Endothelial cell of umbilical vein (primary cell): ENCODE measurements around the gene MED16. TPM values are rescaled to one million over a fixed set of nuclear protein-coding genes. Genes with fewer than 3 reads are reported as not detected.
A peak's percentile ranks its signal among the peaks of the same experiment; 100 is the strongest.
"Not testable (repeated sequence)": the region's sequence is repeated elsewhere in the genome, so short reads cannot be mapped to it uniquely, and the experiment has no call there.

Experiments
- BruUV-seq: library from RNA; stranded (reverse); fragments of 400-500 nt; replicated peaks from 2 replicates; lab custom pipeline; 2021; lab: Mats Ljungman, UMichigan
- CTCF ChIA-PET: fragments of 300-600, 350-600 bp; sonication (Branson Sonifier 250); formaldehyde crosslinking; loops from one replicate; lab custom pipeline; 2021; ENCODE audit warnings: antibody characterized with exemption, inconsistent platforms; lab: Charles Lee
- POLR2A ChIA-PET: fragments of 300-600, 350-600 bp; sonication (Branson Sonifier 250); formaldehyde crosslinking; loops from one replicate; lab custom pipeline; 2021; ENCODE audit warnings: antibody characterized with exemption, inconsistent platforms; lab: Charles Lee
- DNase-seq: peaks from one replicate; pipeline ENCODE4 v3.0.0-alpha.2; 2011; ENCODE audit warnings: low read depth, low spot score
- FAIRE-seq: peaks from 2 replicates; lab custom pipeline; 2011; peaks lifted over from hg19 to GRCh38; lab: Jason Lieb, UNC
- H2AFZ ChIP-seq: 2 replicates; pipeline ENCODE4 v1.6.0; 2012; ENCODE audit warnings: low read depth, low read length, control low read depth, inconsistent platforms
- H3K27ac ChIP-seq: 2 replicates; pipeline ENCODE4 v1.5.1; 2011; ENCODE audit warnings: low read depth, mild to moderate bottlenecking, control low read depth, low read length, moderate library complexity; ENCODE audit not compliant: insufficient read depth
- H3K27me3 ChIP-seq, 2 experiments: 2 replicates each; pipeline versions ENCODE4 v1.6.0 to v1.6.1; 2011; ENCODE audit warnings: low read length in 2 of 2, mixed read lengths in 1 of 2; ENCODE audit not compliant: control insufficient read depth in 2 of 2, insufficient read depth in 2 of 2
- H3K36me3 ChIP-seq, 2 experiments: 2 replicates in 1 of 2; 3 replicates in 1 of 2; pipeline ENCODE4 v1.5.1; 2011; ENCODE audit warnings: low read length in 2 of 2, mild to moderate bottlenecking in 1 of 2, moderate library complexity in 1 of 2; ENCODE audit not compliant: control insufficient read depth in 2 of 2, insufficient read depth in 2 of 2; ENCODE audit errors: extremely low read depth in 1 of 2
- H3K4me1 ChIP-seq: 3 replicates; pipeline ENCODE4 v1.5.1; 2011; ENCODE audit warnings: mild to moderate bottlenecking, low read length; ENCODE audit not compliant: control insufficient read depth, insufficient read depth; ENCODE audit errors: extremely low read depth
- H3K4me2 ChIP-seq: 2 replicates; pipeline ENCODE4 v1.6.1; 2011; ENCODE audit warnings: low read length, control low read depth, mixed read lengths; ENCODE audit not compliant: insufficient read depth
- H3K4me3 ChIP-seq, 3 experiments: fragments of 200-600 bp in 1 of 3; sonication (generic), shearing (Covaris generic) in 1 of 3; replicated peaks in 1 of 3; 2 replicates each; pipeline ENCODE4 v1.5.1; 2011 to 2016; ENCODE audit warnings: control low read depth in 3 of 3, low read length in 3 of 3, mild to moderate bottlenecking in 2 of 3, inconsistent platforms in 1 of 3, low read depth in 1 of 3, moderate library complexity in 1 of 3; ENCODE audit not compliant: insufficient read depth in 1 of 3
- H3K79me2 ChIP-seq: 2 replicates; pipeline ENCODE4 v1.6.0; 2012; ENCODE audit warnings: low read length, inconsistent platforms; ENCODE audit not compliant: control insufficient read depth, insufficient read depth
- H3K9ac ChIP-seq: replicated peaks from 2 replicates; pipeline ENCODE3; 2011; ENCODE audit warnings: low read length, control low read depth; ENCODE audit not compliant: insufficient read depth; ENCODE audit errors: extremely low read depth
- H3K9me1 ChIP-seq: replicated peaks from 3 replicates; pipeline ENCODE4 v1.6.0; 2011; ENCODE audit warnings: mild to moderate bottlenecking, low read length; ENCODE audit not compliant: control insufficient read depth, insufficient read depth; ENCODE audit errors: extremely low read depth
- H3K9me3 ChIP-seq: replicated peaks from 2 replicates; pipeline ENCODE4 v1.5.1; 2012; ENCODE audit warnings: low read length, inconsistent platforms; ENCODE audit not compliant: control insufficient read depth, insufficient read depth
- H4K20me1 ChIP-seq: replicated peaks from 2 replicates; pipeline ENCODE3; 2011; ENCODE audit warnings: mild to moderate bottlenecking, low read length; ENCODE audit not compliant: control insufficient read depth, insufficient read depth; ENCODE audit errors: extremely low read depth
- JUN ChIP-seq: IDR thresholded peaks from 2 replicates; pipeline ENCODE4 v1.6.1; 2011; ENCODE audit warnings: borderline replicate concordance, low read depth; ENCODE audit not compliant: insufficient read length, insufficient read depth
- dilution Hi-C: fragments of 300-500 bp; cut with MboI; formaldehyde crosslinking; loops from one replicate; pipeline ENCODE4 v1.15.0; 2019; ENCODE audit warnings: low sequenced_read_pairs; ENCODE audit not compliant: extremely low pct_ligation_motif_present
- intact Hi-C: fragments of 100-400 bp; cut with micrococcal nuclease; formaldehyde crosslinking; loops from one replicate; pipeline ENCODE4 v1.10.0; 2022
- polyA plus RNA-seq, 4 experiments: library from polyadenylated mRNA; depleted of rRNA in 3 of 4; stranded (reverse) in 3 of 4; unstranded in 1 of 4; fragments of >200 nt; gene quantifications; 2 replicates each; pipeline versions ENCODE4 v1.2.1 to v1.2.3, GENCODE V29; 2011 to 2012; ENCODE audit warnings: missing spikeins in 1 of 4
- total RNA-seq: library from RNA; stranded (reverse); gene quantifications from 2 replicates; pipeline ENCODE4 v1.2.3, GENCODE V29; 2021
- TF ChIP-seq, protein P1 (sequence below): IDR thresholded peaks from 2 replicates; pipeline ENCODE4 v1.6.1; 2011; ENCODE audit not compliant: insufficient read depth, insufficient read length

Gene MED16
- total and polyA plus RNA-seq, 2 donors (not counting 3 experiments of a cell fraction or from before 2014, with no cell fraction given), result 63.1 to 66.5 TPM

- Histone ChIP-seq H3K79me2 (no peaks in the 10 kb centered on the region), H3K4me1 (no peaks in the 10 kb centered on the region), H3K9ac (no peak overlapping the region), H2AFZ (peak overlapping the region; percentile 55), H3K9me1 (no peaks in the 10 kb centered on the region), H3K4me3 (no peak overlapping the region), H3K27me3 (no peaks in the 10 kb centered on the region), H3K4me2 (no peak overlapping the region), H3K27ac (no peak overlapping the region), H3K36me3 (no peaks in the 10 kb centered on the region), H4K20me1 (no peaks in the 10 kb centered on the region), H3K9me3 (no peaks in the 10 kb centered on the region)
- POLR2A ChIA-PET, result no interaction called here
- DNase-seq (no peak), FAIRE-seq (no peak)
- TF ChIP-seq JUN, result no peak
- TF ChIP-seq, protein P1, sequence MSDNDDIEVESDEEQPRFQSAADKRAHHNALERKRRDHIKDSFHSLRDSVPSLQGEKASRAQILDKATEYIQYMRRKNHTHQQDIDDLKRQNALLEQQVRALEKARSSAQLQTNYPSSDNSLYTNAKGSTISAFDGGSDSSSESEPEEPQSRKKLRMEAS, result no peak
- CTCF ChIA-PET, result interaction anchor here (1.1 kb wide), 1 partner anchor 81 kb away, joined by 10 read pairs; no protein-coding TSS in a partner anchor
- dilution Hi-C loops (no loop called here), intact Hi-C loops (no loop called here)
- BruUV-seq, result no TSS peak
These were observed 42.6 kb downstream of the MED16 start for GRCh38 chr19:850221-850978.

DNA sequence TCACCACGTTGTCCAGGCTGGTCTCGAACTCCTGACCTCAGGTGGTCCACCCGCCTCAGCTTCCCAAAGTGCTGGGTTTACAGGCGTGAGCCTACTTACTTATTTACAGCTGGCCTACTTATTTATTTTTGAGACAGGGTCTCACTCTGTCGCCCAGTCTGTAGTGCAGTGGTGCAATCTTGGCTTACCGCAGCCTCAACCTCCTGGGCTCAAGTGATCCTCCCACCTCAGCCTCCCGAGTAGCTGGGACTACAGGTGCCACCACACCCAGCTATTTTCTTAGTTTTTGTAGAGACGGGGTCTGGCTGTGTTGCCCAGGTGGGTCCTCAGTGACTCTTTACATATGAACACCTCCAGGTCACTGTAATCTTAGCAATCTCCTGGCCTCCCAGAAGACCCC, 43.8 kb downstream of the MED16 start:
- POLR2A ChIA-PET, H3K9ac ChIP-seq, H3K27me3 ChIP-seq, H3K4me3 ChIP-seq, DNase-seq, BruUV-seq, intact Hi-C loops, H3K27ac ChIP-seq, H4K20me1 ChIP-seq, H2AFZ ChIP-seq, dilution Hi-C loops, FAIRE-seq, H3K36me3 ChIP-seq, H3K79me2 ChIP-seq, H3K4me2 ChIP-seq, H3K4me1 ChIP-seq, H3K9me1 ChIP-seq, H3K9me3 ChIP-seq: not testable (repeated sequence)
- CTCF ChIA-PET, result interaction anchor here (0.7 to 1.4 kb wide), 5 partner anchors 9 to 152 kb away, joined by 3 to 9 read pairs (median 4); no protein-coding TSS in a partner anchor
